ENCODE data around the gene GSG1L. TPM values are rescaled to one million over a fixed set of nuclear protein-coding genes. Genes with fewer than 3 reads are reported as not detected.

Gene GSG1L
- polyA plus RNA-seq, 3 donors, result 0.10 to 0.11 TPM; not detected in 1

DNA sequence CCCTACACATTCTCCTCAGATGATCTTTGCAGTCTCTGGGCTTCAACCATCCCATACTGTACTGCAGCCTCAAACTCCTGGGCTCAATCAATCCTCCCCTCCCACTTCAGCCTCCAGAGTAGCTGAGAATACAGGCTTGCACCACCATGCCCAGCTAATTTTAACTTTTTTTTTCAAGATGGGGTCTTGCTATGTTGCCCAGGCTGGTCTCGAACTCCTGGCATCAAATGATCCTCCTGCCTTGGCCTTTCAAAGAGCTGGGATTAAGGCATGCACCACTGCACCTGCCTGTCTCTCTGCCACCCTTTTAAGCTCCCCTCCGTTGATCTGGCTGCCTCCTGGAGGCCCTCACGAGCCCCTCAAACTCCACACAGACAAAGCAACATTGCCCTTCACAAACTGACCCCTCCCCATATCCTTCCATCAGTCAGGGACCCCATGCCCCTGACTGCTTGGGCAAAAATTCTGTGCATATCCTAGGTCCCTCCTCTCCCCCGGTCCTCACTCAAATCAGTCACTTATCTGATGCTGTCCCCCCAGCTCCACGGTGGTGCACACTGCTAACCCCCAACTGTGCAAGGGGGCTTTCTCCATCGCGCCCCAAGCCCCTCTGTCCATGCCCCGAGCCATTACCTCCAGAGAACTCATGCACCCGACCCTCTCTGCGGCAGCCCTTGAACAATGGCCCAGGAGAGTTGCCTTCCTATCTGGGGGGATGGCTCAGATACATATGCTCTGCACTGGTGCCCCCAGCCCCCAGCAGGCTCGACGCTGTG, 260.7 kb downstream of the GSG1L start:
- 65 to 78% (median 74%) methylated on average over 12 of the region's 12 CpGs for WGBS, 3 donors

DNA sequence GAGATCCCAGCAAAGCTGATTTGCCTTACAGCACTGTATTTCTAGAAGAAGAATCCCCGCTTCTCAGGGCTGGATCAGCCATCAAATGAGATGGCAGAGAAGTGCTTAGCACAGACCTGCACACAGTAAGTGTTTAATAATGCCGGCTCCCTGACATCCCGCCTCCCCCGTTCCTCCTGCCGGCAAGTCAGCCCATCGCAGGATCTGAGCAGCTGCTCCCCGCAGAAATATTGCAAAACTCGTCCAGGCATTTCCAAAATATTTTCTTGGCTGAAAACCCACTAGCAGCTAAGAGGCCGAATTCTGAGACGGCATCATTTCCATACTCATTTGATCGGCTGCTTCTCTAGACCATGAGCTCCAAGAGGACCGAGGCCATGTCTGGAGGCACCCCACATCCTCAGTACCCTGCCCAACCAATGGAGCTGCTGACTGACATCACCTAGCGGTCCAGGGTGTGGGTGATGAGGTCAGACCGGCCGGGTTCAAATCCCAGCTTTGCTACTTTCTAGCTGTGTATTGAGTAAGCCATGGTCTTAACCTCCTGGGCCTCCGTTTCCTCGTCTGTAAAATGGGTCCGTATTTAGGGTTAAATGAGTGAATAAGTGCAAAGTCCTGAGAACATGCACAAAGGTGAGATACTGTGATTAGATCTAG, 262.1 kb downstream of the GSG1L start:
- 54 to 66% (median 61%) methylated on average over 18 of the region's 18 CpGs for WGBS, 3 donors
- no peak overlapping the region for H3K27ac ChIP-seq (ENCODE audit: low read depth, low read length)

More for the DNA sequence above, 260.7 kb downstream of the GSG1L start:
- no peak overlapping the region for H3K27ac ChIP-seq (ENCODE audit: low read depth, low read length)

GRCh38 chr16:27800817-27801216, 262.7 kb downstream of the GSG1L start:
- no peak overlapping the region for H3K27ac ChIP-seq (ENCODE audit: low read depth, low read length)
- WGBS, 3 donors, result 72 to 76% (median 74%) methylated on average over 9 of the region's 9 CpGs

GRCh38 chr16:27799896-27800295, 263.6 kb downstream of the GSG1L start:
- 61 to 72% (median 63%) methylated on average over 8 of the region's 8 CpGs for WGBS, 3 donors
- no peak overlapping the region for H3K27ac ChIP-seq (ENCODE audit: low read depth, low read length)

GRCh38 chr16:27798241-27798640, 265.3 kb downstream of the GSG1L start:
- H3K27ac ChIP-seq (ENCODE audit: low read depth, low read length), result no peak overlapping the region
- WGBS, 3 donors, result 30 to 51% (median 38%) methylated on average over 5 of the region's 5 CpGs

DNA sequence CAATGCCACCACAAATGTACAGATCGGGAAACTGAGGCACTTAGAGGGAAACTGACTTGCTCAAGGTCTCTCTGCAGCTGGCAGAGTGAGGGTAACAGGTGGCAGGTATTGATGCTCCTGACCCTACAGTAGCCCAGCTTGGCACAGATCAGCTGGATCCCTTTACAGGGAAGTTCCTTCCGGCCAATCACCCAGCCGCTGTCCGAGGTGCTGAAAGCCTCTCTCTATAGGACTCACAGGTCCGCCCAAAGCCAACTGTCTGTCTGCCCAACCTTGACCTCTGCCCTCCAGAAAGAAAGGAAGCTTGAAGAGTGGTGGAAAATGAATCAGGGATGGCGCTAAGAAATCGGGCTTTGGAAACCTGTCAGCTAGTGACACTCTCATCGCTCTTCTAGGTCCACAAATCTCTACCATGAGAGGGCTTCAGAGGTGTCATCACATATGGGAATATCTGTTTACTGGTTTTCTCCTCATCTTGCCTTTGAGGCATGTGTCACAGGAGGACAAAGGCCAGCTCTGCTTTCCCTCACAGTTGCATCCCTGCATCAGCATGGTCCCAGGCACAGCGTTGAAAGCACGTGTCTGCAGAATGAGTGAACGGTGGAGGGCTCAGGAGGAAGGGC, 267.4 kb downstream of the GSG1L start:
- WGBS, 3 donors, result 52 to 58% (median 56%) methylated on average over 11 of the region's 11 CpGs

DNA sequence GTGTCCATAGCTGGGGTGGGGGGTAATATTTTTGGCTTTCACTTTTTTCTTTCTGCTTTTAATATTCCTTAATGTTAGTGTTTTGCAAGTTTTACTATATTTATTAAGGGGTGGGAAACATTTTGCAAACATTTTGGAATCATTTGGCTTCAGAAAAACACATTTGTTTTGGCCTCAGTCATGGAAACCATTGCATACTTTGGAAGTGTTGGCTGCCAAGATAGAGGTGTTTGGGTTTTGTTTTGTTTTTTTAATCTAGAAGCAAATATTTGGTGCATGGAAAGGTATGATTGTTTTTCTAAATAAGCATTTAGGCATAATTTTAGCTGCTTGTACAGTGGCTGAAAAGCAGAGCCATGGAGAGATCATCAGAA, 270.3 kb downstream of the GSG1L start:
- no peak overlapping the region for H3K27ac ChIP-seq (ENCODE audit: low read depth, low read length)

More for the DNA sequence above, 267.4 kb downstream of the GSG1L start:
- no peak overlapping the region for H3K27ac ChIP-seq (ENCODE audit: low read depth, low read length)

DNA sequence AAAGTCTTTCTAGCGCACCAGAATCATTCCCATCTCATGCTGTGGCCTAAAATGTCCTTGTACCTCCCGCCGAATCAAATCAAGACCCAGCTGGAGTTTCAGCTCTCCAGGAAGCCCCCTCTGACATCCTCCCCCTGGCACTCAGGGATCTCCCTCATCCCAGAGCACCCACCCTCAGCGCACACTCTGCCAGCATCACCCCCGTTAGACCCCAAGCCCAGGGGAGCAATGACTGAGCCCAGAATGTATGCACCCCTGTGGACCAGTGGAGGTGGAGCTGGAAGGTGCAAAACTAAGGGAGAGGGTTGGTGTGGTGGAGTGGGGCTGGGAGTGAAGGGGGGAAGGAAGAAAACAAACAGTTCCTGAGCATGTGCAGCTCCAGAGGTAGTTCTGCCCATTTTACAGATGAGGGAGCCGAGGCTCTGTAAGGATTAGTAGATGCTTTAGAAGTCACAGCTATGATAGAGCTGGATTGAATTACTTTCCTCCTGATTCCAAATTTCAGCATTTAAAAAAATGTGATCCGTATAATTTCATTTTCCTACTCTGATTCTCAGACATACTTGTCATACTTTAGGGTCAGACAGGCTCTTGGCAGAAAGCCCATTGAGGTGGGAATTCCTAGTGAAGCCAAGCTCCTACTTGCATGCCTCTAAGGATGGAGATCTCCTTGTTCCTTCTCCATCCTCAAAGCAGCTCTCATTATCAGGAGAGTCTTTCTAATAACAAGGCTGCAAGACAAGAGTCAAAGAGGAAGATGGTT, 270.8 kb downstream of the GSG1L start:
- H3K27ac ChIP-seq (ENCODE audit: low read depth, low read length), result no peak overlapping the region
- 73 to 82% (median 82%) methylated on average over 7 of the region's 7 CpGs for WGBS, 3 donors

GRCh38 chr16:27791404-27791719, 272.2 kb downstream of the GSG1L start:
- 77 to 92% (median 78%) methylated on average over 6 of the region's 6 CpGs for WGBS, 3 donors
- no peak overlapping the region for H3K27ac ChIP-seq (ENCODE audit: low read depth, low read length)

- WGBS, 3 donors, result 76 to 90% (median 87%) methylated on average over 12 of the region's 12 CpGs
- no peak overlapping the region for H3K27ac ChIP-seq (ENCODE audit: low read depth, low read length)
Measured at GRCh38 chr16:27790546-27791403, 272.7 kb downstream of the GSG1L start.

- WGBS, 3 donors, result 75 to 86% (median 80%) methylated on average over 2 of the region's 2 CpGs
- no peak overlapping the region for H3K27ac ChIP-seq (ENCODE audit: low read depth, low read length)
Measured at GRCh38 chr16:27789595-27790241, 273.8 kb downstream of the GSG1L start.

DNA sequence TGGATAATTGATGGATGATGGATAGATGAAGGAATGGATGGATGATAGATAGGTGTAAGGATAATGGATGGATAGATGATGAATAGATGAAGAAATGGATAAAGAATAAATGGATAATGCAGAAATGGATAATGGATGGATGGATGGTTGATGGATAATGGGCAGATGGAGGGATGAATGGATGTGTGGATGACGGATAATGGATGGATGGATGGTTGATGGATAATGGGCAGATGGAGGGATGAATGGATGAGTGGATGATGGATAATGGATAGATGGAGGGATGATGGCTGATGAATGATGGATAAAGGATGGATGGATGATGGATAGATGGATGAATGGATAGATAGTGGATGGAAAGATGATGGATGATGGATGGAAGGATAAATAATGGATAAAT, 274.4 kb downstream of the GSG1L start:
- WGBS, 3 donors, result 82 to 100% (median 95%) methylated on average over 1 of the region's 1 CpG
- H3K27ac ChIP-seq (ENCODE audit: low read depth, low read length), result no peak overlapping the region

GRCh38 chr16:27787665-27788064, 275.8 kb downstream of the GSG1L start:
- WGBS, 3 donors, result 87 to 94% (median 93%) methylated on average over 6 of the region's 6 CpGs
- H3K27ac ChIP-seq (ENCODE audit: low read depth, low read length), result no peak overlapping the region

GRCh38 chr16:27786923-27787625, 276.4 kb downstream of the GSG1L start:
- H3K27ac ChIP-seq (ENCODE audit: low read depth, low read length), result no peak overlapping the region
- 82 to 87% (median 86%) methylated on average over 19 of the region's 19 CpGs for WGBS, 3 donors

- WGBS, 3 donors, result 67 to 78% (median 74%) methylated on average over 16 of the region's 16 CpGs
- no peak overlapping the region for H3K27ac ChIP-seq (ENCODE audit: low read depth, low read length)
Measured at GRCh38 chr16:27786221-27786922, 277.1 kb downstream of the GSG1L start.

GRCh38 chr16:27785307-27785678, 278.2 kb downstream of the GSG1L start:
- 89 to 95% (median 90%) methylated on average over 7 of the region's 7 CpGs for WGBS, 3 donors
- H3K27ac ChIP-seq (ENCODE audit: low read depth, low read length), result no peak overlapping the region

Data from adipose tissue (tissue), 3 donors.